HL-60 (cell line): Measurements from ENCODE around the gene CES5A.
"Not testable (repeated sequence)": the region's sequence is repeated elsewhere in the genome, so short reads cannot be mapped to it uniquely, and the experiment has no call there.

Experiments
- DNase-seq, 2 experiments: peaks; one replicate each; pipeline ENCODE4 v3.0.0-alpha.2; 2010 to 2020; ENCODE audit warnings: low read depth in 1 of 2, low spot score in 1 of 2
- H3K27ac ChIP-seq: fragments of 250-450 bp; sonication (Bioruptor Pico); replicated peaks from 2 replicates; pipeline ENCODE4 v1.5.1; 2020; ENCODE audit warnings: mild to moderate bottlenecking, moderate library complexity
- H3K27me3 ChIP-seq: fragments of 250-450 bp; sonication (Bioruptor Pico); 2 replicates; pipeline ENCODE4 v1.5.1; 2021; ENCODE audit warnings: mild to moderate bottlenecking, moderate library complexity; ENCODE audit not compliant: insufficient read depth, poor library complexity, severe bottlenecking
- H3K4me3 ChIP-seq: replicated peaks from 2 replicates; pipeline ENCODE4 v1.5.1; 2011; ENCODE audit warnings: mild to moderate bottlenecking, control low read depth, low read length; ENCODE audit not compliant: insufficient read depth
- CTCF ChIP-seq: IDR thresholded peaks from one replicate; pipeline ENCODE4 v1.5.1; 2011; ENCODE audit warnings: low read length, control low read depth, inconsistent platforms; ENCODE audit not compliant: insufficient read depth
- GABPA ChIP-seq: IDR thresholded peaks from 2 replicates; pipeline ENCODE4 v1.6.1; 2012; ENCODE audit warnings: low read depth
- POLR2AphosphoS5 ChIP-seq: IDR thresholded peaks from 2 replicates; pipeline ENCODE4 v1.6.1; 2012; ENCODE audit warnings: low read depth
- REST ChIP-seq: IDR thresholded peaks from 2 replicates; pipeline ENCODE4 v1.6.1; 2012; ENCODE audit warnings: low read depth; ENCODE audit not compliant: insufficient replicate concordance
- SPI1 ChIP-seq: IDR thresholded peaks from 2 replicates; pipeline ENCODE4 v1.6.1; 2012; ENCODE audit warnings: low read depth, mild to moderate bottlenecking, borderline replicate concordance

CES5A gene

DNA sequence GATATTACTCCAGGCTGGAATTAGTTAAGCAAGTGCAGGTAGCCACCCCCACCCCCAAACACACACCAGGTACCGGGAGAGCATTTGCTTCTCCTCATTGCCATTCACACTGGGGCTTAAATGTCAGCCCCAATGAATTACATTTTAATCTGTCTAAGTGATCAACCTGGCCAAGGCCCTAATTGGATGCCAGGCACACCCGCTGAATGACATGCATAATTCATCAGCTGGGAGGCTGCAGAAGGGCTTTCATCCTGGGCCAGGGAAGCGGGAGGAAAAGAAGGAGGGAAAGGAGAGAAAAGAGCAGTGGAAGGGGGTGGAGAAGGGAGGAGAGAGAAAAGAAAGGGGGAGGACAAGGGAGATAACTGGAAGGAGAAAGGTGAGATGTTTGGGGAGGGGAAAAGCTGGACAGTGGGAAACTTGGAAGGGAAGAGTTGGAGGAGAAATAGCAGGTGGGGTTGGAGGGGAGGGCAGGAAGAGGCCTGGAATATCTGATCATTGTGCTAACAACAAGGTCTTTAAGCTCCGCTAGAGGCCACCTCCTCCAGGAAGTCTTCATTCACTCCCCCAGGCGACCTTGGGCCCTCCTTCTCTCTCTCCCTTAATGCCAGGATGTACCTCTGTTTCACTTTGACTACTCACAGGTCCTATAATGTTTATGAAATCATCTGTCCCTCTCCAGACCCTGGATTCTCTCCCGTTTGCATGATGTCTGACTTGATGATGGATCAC lies 40.1 kb upstream of the CES5A start:
- H3K27ac ChIP-seq = no peak overlapping the region
- TF ChIP-seq SPI1 (no peak), CTCF (no peak), GABPA (no peak), REST (no peak), POLR2AphosphoS5 (no peak)
- no peak overlapping the region for H3K4me3 ChIP-seq
- H3K27me3 ChIP-seq = peaks cover 3% of the 10 kb centered on the region
- DNase-seq = no peak

DNA sequence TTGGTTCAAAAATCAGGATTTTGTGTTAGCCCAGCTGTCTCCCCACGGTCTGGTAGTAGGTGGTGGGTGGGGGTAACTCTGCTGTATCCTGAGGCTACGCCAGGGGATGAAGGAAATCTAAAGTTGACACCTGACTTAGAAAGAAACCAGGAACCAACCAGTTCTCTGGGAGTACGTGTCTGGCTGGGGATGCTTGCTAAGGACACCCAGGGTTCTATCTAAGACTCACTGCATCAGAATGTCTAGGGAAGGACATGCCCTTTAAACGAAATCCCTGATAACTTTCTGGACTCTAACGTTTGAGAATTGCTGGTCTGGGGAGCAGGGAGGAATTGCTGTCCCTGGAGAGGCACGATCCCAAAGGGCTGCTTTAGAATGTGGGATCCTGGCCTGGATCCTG lies 39.2 kb upstream of the CES5A start:
- H3K4me3 ChIP-seq = no peak overlapping the region
- H3K27ac ChIP-seq = no peak overlapping the region
- TF ChIP-seq SPI1 = no peak
- no peak for TF ChIP-seq POLR2AphosphoS5
- TF ChIP-seq CTCF = no peak
- TF ChIP-seq REST = no peak
- TF ChIP-seq GABPA = no peak
- peaks cover 3% of the 10 kb centered on the region for H3K27me3 ChIP-seq
- no peak for DNase-seq

GRCh38 chr16:55913716-55914115 lies 38.5 kb upstream of the CES5A start:
- no peak for DNase-seq
- no peak overlapping the region for H3K27ac ChIP-seq
- H3K27me3 ChIP-seq = peaks cover 3% of the 10 kb centered on the region
- TF ChIP-seq REST (no peak), SPI1 (no peak), GABPA (no peak), CTCF (no peak), POLR2AphosphoS5 (no peak)
- no peak overlapping the region for H3K4me3 ChIP-seq

DNA sequence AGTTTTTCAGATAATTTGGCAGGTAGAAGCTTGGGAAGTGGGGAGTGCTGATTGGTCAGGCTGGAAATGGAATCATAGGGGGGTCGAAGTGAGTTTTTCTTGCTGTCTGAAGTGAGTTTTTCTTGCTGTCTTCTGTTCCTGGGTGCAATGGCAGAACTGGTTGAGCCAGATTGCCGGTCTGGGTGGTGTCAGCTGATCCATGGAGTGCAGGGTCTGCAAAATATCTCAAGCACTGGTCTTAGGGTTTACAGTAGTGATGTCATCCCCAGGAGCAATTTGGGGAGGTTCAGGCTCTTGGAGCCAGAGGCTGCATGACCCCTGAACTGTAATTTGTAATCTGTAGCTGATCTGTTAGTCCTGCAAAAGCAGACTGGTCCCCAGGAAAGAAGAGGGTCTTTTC lies 37.9 kb upstream of the CES5A start:
- not testable (repeated sequence) for H3K27ac ChIP-seq, H3K4me3 ChIP-seq, DNase-seq, H3K27me3 ChIP-seq
